ENCODE measurements around the gene TIMM13. TPM values are rescaled to one million over a fixed set of nuclear protein-coding genes. Genes with fewer than 3 reads are reported as not detected.

Gene TIMM13
- total and polyA plus RNA-seq, 11 donors, result 27.4 to 98.5 (median 65.9) TPM

DNA sequence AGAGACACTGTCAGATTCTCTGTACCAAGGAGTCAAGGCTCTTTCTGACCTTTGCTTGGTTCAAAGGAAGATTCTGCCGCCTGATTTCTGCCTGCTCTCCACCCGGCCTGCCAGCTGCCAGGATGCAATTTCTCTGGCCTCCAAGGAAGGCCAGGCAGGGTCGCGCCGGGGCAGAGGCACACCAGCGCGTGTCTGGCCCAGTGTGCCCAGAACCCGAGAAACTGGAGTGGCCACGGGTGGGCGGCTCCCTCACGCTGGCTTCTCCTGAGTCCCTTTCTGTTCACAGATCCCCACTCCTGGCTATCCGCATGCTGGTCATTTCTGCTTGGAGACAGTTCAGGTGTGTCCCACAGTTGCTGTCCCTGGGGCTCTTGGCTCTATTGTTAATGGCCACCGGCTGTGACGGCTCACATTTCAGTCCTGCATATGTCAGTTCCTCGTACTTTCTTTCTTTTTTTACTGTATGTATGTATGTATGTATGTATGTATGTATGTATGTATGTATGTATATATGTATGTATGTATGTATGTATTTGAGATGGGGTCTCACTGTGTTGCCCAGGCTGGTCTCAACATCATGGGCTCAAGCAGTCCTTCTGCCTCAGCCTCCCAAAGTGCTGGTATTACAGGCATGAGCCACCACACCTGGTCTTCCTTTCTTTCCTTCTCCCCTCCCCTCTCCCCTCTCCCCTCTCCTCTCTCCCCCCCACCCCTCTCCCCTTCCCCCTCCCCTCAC, 50.4 kb downstream of the TIMM13 start:
- TF ChIP-seq, protein P1, sequence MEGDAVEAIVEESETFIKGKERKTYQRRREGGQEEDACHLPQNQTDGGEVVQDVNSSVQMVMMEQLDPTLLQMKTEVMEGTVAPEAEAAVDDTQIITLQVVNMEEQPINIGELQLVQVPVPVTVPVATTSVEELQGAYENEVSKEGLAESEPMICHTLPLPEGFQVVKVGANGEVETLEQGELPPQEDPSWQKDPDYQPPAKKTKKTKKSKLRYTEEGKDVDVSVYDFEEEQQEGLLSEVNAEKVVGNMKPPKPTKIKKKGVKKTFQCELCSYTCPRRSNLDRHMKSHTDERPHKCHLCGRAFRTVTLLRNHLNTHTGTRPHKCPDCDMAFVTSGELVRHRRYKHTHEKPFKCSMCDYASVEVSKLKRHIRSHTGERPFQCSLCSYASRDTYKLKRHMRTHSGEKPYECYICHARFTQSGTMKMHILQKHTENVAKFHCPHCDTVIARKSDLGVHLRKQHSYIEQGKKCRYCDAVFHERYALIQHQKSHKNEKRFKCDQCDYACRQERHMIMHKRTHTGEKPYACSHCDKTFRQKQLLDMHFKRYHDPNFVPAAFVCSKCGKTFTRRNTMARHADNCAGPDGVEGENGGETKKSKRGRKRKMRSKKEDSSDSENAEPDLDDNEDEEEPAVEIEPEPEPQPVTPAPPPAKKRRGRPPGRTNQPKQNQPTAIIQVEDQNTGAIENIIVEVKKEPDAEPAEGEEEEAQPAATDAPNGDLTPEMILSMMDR (IDR thresholded peaks at IDR 0.05), result no peak
- TF ChIP-seq POLR2A (IDR thresholded peaks at IDR 0.05), result no peak
- Histone ChIP-seq H3K9me3 (peaks cover 0 to 11% (median 6%) of the 10 kb centered on the region in 12 donors), H3K4me1 (no peaks in the 10 kb centered on the region), H3K4me3 (no peak overlapping the region), H3K36me3 (no peaks in the 10 kb centered on the region), H3K27ac (no peak overlapping the region), H3K27me3 (peaks cover 0 to 31% (median 0%) of the 10 kb centered on the region in 9 donors)
- intact Hi-C loops (cut with DNase I), result no loop called here
- 71 to 77% (median 76%) methylated on average over 11 to 15 of the region's 15 CpGs for WGBS, 4 donors
- DNase-seq (no peak), ATAC-seq (no peak)

Small RNA genes within 50 kb of the gene (microRNA-seq; reads per million reads assigned to microRNA genes)
- 0 to 0.62 (median 0) reads per million in 4 donors for gene MIR7108

Other genes starting within 250 kb of the TIMM13 start
- 10 to 100 TPM; 44.6 to 63.2 (median 46.5) TPM for gene PLEKHJ1, start 191.3 kb downstream of the TIMM13 start, total RNA-seq
- gene PLEKHJ1, start 191.3 kb downstream of the TIMM13 start, polyA plus RNA-seq, result 10 to 100 TPM; 80.9 to 89.7 TPM
- 10 to 100 TPM; 19.2 to 43.9 (median 28.6) TPM for gene SF3A2, start 190.8 kb downstream of the TIMM13 start, total RNA-seq
- 10 to 100 TPM; 22.7 to 29.5 TPM for gene SF3A2, start 190.8 kb downstream of the TIMM13 start, polyA plus RNA-seq
- under 1 TPM in 5 of 9 donors, not detected in 4; 0.32 to 0.81 (median 0.57) TPM for gene AMH, start 178.3 kb downstream of the TIMM13 start, total RNA-seq
- 1 to 10 TPM in 1 of 2 donors, under 1 TPM in 1; 0.10 to 1.1 TPM for gene AMH, start 178.3 kb downstream of the TIMM13 start, polyA plus RNA-seq
- under 1 TPM in 1 of 9 donors, not detected in 8; 0.25 TPM for gene JSRP1, start 171.2 kb downstream of the TIMM13 start, total RNA-seq
- gene JSRP1, start 171.2 kb downstream of the TIMM13 start, polyA plus RNA-seq, result under 1 TPM in 1 of 2 donors, not detected in 1; 0.34 TPM
- 1 to 10 TPM in 2 of 9 donors, under 1 TPM in 7; 0.11 to 1.6 (median 0.48) TPM for gene PEAK3, start 145.4 kb downstream of the TIMM13 start, total RNA-seq
- under 1 TPM; 0.21 to 0.23 TPM for gene PEAK3, start 145.4 kb downstream of the TIMM13 start, polyA plus RNA-seq
- gene LINGO3, start 119.4 kb downstream of the TIMM13 start, total RNA-seq, result under 1 TPM in 1 of 9 donors, not detected in 8; 0.50 TPM
- not detected for gene LINGO3, start 119.4 kb downstream of the TIMM13 start, polyA plus RNA-seq
- gene LSM7, start 99.0 kb downstream of the TIMM13 start, total RNA-seq, result 10 to 100 TPM; 33.8 to 79.1 (median 41.0) TPM
- gene LSM7, start 99.0 kb downstream of the TIMM13 start, polyA plus RNA-seq, result 100 to 1,000 TPM; 187 to 213 TPM
- gene SPPL2B, start 98.9 kb downstream of the TIMM13 start, total RNA-seq, result 10 to 100 TPM; 17.6 to 30.9 (median 21.6) TPM
- 10 to 100 TPM; 18.9 to 31.2 TPM for gene SPPL2B, start 98.9 kb downstream of the TIMM13 start, polyA plus RNA-seq
- under 1 TPM in 1 of 9 donors, not detected in 8; 0.09 TPM for gene TMPRSS9, start 67.3 kb downstream of the TIMM13 start, total RNA-seq
- gene TMPRSS9, start 67.3 kb downstream of the TIMM13 start, polyA plus RNA-seq, result under 1 TPM in 1 of 2 donors, not detected in 1; 0.19 TPM
- gene LMNB2, start 29.4 kb upstream of the TIMM13 start, total RNA-seq, result 10 to 100 TPM in 7 of 9 donors, 1 to 10 TPM in 2; 6.6 to 22.2 (median 13.8) TPM
- 10 to 100 TPM in 1 of 2 donors, 1 to 10 TPM in 1; 9.3 to 33.0 TPM for gene LMNB2, start 29.4 kb upstream of the TIMM13 start, polyA plus RNA-seq
- 100 to 1,000 TPM in 2 of 9 donors, 10 to 100 TPM in 7; 20.3 to 155 (median 46.6) TPM for gene GADD45B, start 48.5 kb upstream of the TIMM13 start, total RNA-seq
- gene GADD45B, start 48.5 kb upstream of the TIMM13 start, polyA plus RNA-seq, result 10 to 100 TPM; 67.2 to 68.4 TPM

Data from heart left ventricle (tissue), 16 donors.